Measurements from ENCODE around the gene MORF4L2. TPM values are rescaled to one million over a fixed set of nuclear protein-coding genes. Genes with fewer than 3 reads are reported as not detected.

Gene MORF4L2
- 479 and 500 TPM in 2 replicates for total RNA-seq

DNA sequence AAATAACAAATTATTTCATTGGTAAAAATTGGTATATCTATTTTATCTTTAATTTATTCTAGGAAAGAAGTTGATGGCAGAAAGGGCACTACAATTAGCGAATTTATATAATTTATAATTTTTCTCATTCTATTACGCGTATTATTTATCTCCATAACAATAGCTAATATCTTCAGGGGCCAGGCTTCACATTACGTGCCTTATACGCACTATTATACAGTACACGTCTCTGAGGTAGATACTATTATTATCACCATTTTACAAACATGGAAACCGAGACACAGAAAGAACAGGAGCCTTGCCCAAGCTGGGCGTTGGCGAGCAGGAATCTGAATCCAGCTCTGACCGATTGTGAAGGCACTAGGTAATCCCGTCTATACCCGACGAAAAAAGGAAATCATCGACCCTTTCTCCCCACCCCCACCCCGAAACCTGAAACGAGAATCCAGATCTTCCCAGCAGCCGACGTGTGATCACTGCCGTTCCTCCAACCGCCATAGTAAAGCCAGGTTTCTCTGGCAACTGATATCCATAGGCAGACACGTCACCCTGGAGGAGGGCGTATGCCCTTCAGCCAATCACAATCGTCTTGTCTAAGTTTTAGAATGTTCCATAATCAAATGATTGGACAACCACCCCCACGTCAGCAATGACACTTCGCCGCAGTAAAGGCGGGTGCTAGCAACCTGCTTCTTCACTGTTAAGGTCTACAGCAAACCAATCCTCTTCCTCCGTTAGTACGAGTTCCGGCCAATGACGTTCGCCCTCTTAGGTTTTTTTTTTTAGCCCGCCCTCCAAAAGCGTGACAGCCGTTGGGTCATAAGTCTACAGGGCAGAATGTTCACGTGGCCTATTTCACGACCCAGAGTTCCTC lies at the start of gene MORF4L2:
MORF4L2 (minus strand) TSS at position 501 of the 874 bp plus-strand sequence. CDS start 9,672 bp downstream, outside the sequence.

DNA sequence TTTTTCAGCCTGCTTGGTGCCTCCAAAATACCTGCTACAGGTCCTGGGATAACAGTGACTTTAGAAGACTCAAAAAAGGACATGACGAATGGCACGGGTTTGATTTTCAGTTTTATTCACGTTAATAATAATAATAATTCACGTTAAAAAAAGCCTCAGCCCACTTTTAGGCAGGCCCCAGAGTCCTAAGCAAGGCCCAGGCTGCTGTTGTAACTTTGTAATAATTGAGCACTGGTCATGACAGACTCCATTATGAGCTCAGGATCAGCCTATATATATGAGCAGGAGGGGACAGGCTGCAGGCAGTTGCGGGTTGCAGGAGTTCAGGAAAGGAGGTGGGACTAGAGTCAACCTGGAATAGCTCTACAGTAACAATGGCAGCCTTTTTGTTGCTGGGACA lies 24.1 kb upstream of the MORF4L2 start, which contains the start of gene TMEM31:
TMEM31 (plus strand) TSS at position 301 of the 400 bp plus-strand sequence. CDS start 1,350 bp downstream, outside the sequence.

DNA sequence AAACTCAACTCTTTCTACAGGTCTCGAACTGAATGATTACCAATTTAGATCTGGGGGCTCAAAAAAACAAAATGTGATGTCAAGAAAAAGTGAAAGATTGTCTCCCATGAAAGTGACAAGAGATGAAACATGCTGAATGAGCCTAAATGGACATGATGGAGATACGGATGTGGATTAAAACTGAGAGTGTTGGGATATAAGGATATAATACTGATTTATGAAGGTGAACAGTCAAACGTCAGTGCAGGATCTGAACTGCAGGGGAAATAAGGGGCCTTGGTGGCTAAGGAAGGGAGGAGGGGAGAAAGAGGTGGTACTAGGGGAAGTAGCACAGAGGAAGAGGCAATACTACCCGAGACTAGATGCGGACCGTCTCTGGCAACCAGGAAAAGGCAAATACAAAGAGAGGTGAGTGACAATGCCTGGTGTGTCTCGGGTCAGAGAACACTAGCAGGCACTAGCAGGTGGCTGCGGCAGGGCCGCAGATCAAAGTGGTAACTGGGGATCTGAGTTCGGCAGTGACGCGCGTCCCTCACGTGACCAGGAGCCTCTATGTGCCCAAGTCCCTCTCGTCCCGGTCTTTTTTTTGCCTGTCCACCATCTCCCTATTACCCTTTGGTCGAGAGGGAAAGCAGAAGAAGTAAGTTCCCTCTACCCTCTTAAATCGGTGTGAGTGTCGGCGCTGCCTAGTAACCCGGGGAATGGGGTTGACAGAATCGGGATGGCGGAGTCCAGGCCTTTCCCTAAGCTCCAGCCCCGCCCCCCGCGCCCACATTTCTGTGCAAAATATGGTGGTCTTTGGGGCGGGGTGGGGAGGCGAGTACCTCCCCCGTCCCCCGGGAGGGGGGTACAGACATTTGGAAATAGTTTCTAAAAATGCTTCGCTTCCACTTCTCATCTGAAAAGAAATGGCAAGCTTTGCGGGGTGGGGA lies 57.8 kb downstream of the MORF4L2 start, which contains the start of gene TCEAL1:
TCEAL1 (plus strand) TSS at position 590 of the 932 bp plus-strand sequence. CDS start 942 bp downstream, outside the sequence.

Other genes with a start within 250 kb of the MORF4L2 start
- gene RAB40A, start 167.2 kb downstream of the MORF4L2 start, total RNA-seq: 0.64 and 1.1 TPM in 2 replicates
- 131 and 146 TPM in 2 replicates for gene TCEAL4, start 101.2 kb downstream of the MORF4L2 start, total RNA-seq
- 36.9 and 43.1 TPM in 2 replicates for gene TCEAL3, start 78.7 kb downstream of the MORF4L2 start, total RNA-seq
- 33.1 and 42.1 TPM in 2 replicates for gene TCEAL1, start 57.7 kb downstream of the MORF4L2 start, total RNA-seq
- gene TMEM31, start 24.2 kb upstream of the MORF4L2 start, total RNA-seq: not detected in 2 replicates
- gene PLP1, start 90.1 kb upstream of the MORF4L2 start, total RNA-seq: 4.9 and 9.0 TPM in 2 replicates
- 0.83 and 1.7 TPM in 2 replicates for gene RAB9B, start 145.6 kb upstream of the MORF4L2 start, total RNA-seq